CD14-positive monocyte (primary cell): ENCODE results near the gene STARD5. TPM values are rescaled to one million over a fixed set of nuclear protein-coding genes. Genes with fewer than 3 reads are reported as not detected.

ENCODE experiments used
- DNase-seq, 3 donors: peaks; one replicate each; pipeline ENCODE4 v3.0.0-alpha.2; 2011 to 2022
- H2AFZ ChIP-seq: 2 replicates; pipeline ENCODE4 v1.6.0; 2012; ENCODE audit warnings: mild to moderate bottlenecking, low read depth, low read length, inconsistent platforms; ENCODE audit not compliant: insufficient read depth, poor library complexity, severe bottlenecking
- H3K27ac ChIP-seq, 2 donors: 1 replicate in 1 of 2; 2 replicates in 1 of 2; pipeline ENCODE4 v1.5.1; 2012 to 2013; ENCODE audit warnings: low read length in 2 of 2, control low read depth in 1 of 2, inconsistent platforms in 1 of 2, low read depth in 1 of 2, mild to moderate bottlenecking in 1 of 2
- H3K27me3 ChIP-seq, 2 donors: one replicate each; pipeline versions ENCODE4 v1.6.0 to v1.6.1; 2011 to 2013; ENCODE audit warnings: low read length in 2 of 2; ENCODE audit not compliant: control insufficient read depth in 2 of 2, insufficient read depth in 2 of 2
- H3K36me3 ChIP-seq, 2 donors: replicated peaks in 1 of 2; 1 replicate in 1 of 2; 2 replicates in 1 of 2; pipeline versions ENCODE4 v1.5.1 to v1.6.1; 2012 to 2013; ENCODE audit warnings: low read length in 2 of 2, control low read depth in 1 of 2, inconsistent platforms in 1 of 2, mild to moderate bottlenecking in 1 of 2; ENCODE audit not compliant: insufficient read depth in 2 of 2, control insufficient read depth in 1 of 2
- H3K4me1 ChIP-seq, 2 donors: 1 replicate in 1 of 2; 2 replicates in 1 of 2; pipeline versions ENCODE4 v1.5.1 to v1.6.1; 2012 to 2013; ENCODE audit warnings: low read length in 2 of 2, control low read depth in 1 of 2, inconsistent platforms in 1 of 2, mild to moderate bottlenecking in 1 of 2, moderate library complexity in 1 of 2; ENCODE audit not compliant: insufficient read depth in 2 of 2, control insufficient read depth in 1 of 2
- H3K4me2 ChIP-seq: replicated peaks from 2 replicates; pipeline ENCODE3; 2012; ENCODE audit warnings: low read length, moderate library complexity, mild to moderate bottlenecking; ENCODE audit not compliant: poor library complexity, severe bottlenecking; ENCODE audit errors: extremely low read depth
- H3K4me3 ChIP-seq, 3 experiments: fragments of 200-600 bp in 1 of 3; sonication (generic) in 1 of 3; replicated peaks in 1 of 3; 1 replicate in 2 of 3; 2 replicates in 1 of 3; pipeline ENCODE4 v1.5.1; 2011 to 2013; ENCODE audit warnings: low read length in 3 of 3, mild to moderate bottlenecking in 3 of 3, control low read depth in 2 of 3, low read depth in 2 of 3, inconsistent platforms in 1 of 3, moderate library complexity in 1 of 3
- H3K79me2 ChIP-seq: 2 replicates; pipeline ENCODE4 v1.6.0; 2012; ENCODE audit warnings: mild to moderate bottlenecking, control low read depth, inconsistent platforms, low read length, moderate library complexity; ENCODE audit not compliant: insufficient read depth
- H3K9ac ChIP-seq: 2 replicates; pipeline ENCODE4 v1.6.0; 2017; ENCODE audit warnings: low read length, mild to moderate bottlenecking; ENCODE audit not compliant: insufficient read depth, poor library complexity, severe bottlenecking
- H3K9me3 ChIP-seq, 2 donors: replicated peaks in 1 of 2; 1 replicate in 1 of 2; 2 replicates in 1 of 2; pipeline versions ENCODE4 v1.5.1 to v1.6.1; 2012 to 2013; ENCODE audit warnings: low read length in 2 of 2, control low read depth in 1 of 2; ENCODE audit not compliant: control insufficient read depth in 1 of 2, insufficient read depth in 1 of 2
- H4K20me1 ChIP-seq: 2 replicates; pipeline ENCODE4 v1.6.0; 2012; ENCODE audit warnings: mild to moderate bottlenecking, low read length, control low read depth, moderate library complexity; ENCODE audit not compliant: insufficient read depth
- H3K27ac Mint-ChIP-seq, 7 donors: one replicate each; pipeline ENCODE4 v1.8.0; 2020; ENCODE audit warnings: mild to moderate bottlenecking in 7 of 7, mixed read lengths in 7 of 7, moderate library complexity in 6 of 7, inconsistent platforms in 2 of 7
- H3K27me3 Mint-ChIP-seq, 3 donors: one replicate each; pipeline ENCODE4 v1.8.0; 2021 to 2022; ENCODE audit warnings: low read depth in 3 of 3, mild to moderate bottlenecking in 3 of 3, mixed read lengths in 3 of 3, moderate library complexity in 3 of 3, inconsistent platforms in 1 of 3
- H3K36me3 Mint-ChIP-seq, 2 donors: one replicate each; pipeline ENCODE4 v1.8.0; 2020; ENCODE audit warnings: mixed read lengths in 2 of 2, inconsistent platforms in 1 of 2, mild to moderate bottlenecking in 1 of 2
- H3K4me1 Mint-ChIP-seq: one replicate; pipeline ENCODE4 v1.8.0; 2020; ENCODE audit warnings: mild to moderate bottlenecking, mixed read lengths
- H3K4me3 Mint-ChIP-seq, 2 donors: one replicate each; pipeline ENCODE4 v1.8.0; 2020; ENCODE audit warnings: mild to moderate bottlenecking in 2 of 2, mixed read lengths in 2 of 2, moderate library complexity in 1 of 2
- H3K9me3 Mint-ChIP-seq, 7 donors: one replicate each; pipeline ENCODE4 v1.8.0; 2020 to 2022; ENCODE audit warnings: mixed read lengths in 7 of 7, mild to moderate bottlenecking in 6 of 7, moderate library complexity in 6 of 7, inconsistent platforms in 2 of 7
- CTCF ChIP-seq: fragments of 200-600 bp; IDR thresholded peaks from one replicate; pipeline ENCODE4 v1.8.0; 2022; ENCODE audit warnings: antibody characterized with exemption, mild to moderate bottlenecking
- WGBS: methylation state at CpG from one replicate; pipeline ENCODE4 v1.1.5; 2013; ENCODE audit warnings: missing lambda C conversion rate; ENCODE audit not compliant: insufficient coverage; 5-methylcytosine and 5-hydroxymethylcytosine counted together
- intact Hi-C, 2 donors: fragments of 100-400 bp; cut with micrococcal nuclease; formaldehyde crosslinking; loops; one replicate each; pipeline versions ENCODE4 v1.15.0 to v1.15.1; 2023
- polyA plus RNA-seq, 3 donors: library from polyadenylated mRNA; depleted of rRNA in 1 of 3; unstranded in 2 of 3; stranded (reverse) in 1 of 3; fragments of 300-500 nt in 2 of 3; fragments of >200 nt in 1 of 3; fragmentation: Illumina TruSeq in 2 of 3; gene quantifications; 1 replicate in 2 of 3; 2 replicates in 1 of 3; pipeline ENCODE4 v1.2.3, GENCODE V29; 2012 to 2021

The STARD5 gene
- polyA plus RNA-seq, 3 donors, result 1.5 to 15.1 (median 2.5) TPM

GRCh38 chr15:81274931-81275707, 48.8 kb downstream of the STARD5 start:
- H3K4me3 ChIP-seq, result no peak overlapping the region
- no peaks in the 10 kb centered on the region for H3K4me1 ChIP-seq
- intact Hi-C loops, result loop anchor here (2.0 to 5.0 kb wide), 3 partner anchors 47 to 126 kb away; partner anchors contain the start of gene STARD5 (in 1 of the 2)
- no peak overlapping the region for H3K4me2 ChIP-seq
- peak; percentile 71 for TF ChIP-seq CTCF
- no peaks in the 10 kb centered on the region for H3K36me3 ChIP-seq
- 19% methylated on average over 7 of the region's 11 CpGs for WGBS
- Mint-ChIP-seq H3K36me3 (peaks cover 3% of the 10 kb centered on the region in 2 donors), H3K27ac (peak overlapping the region in 1 of 7 donors; percentile 17), H3K4me3 (no peak overlapping the region), H3K9me3 (peaks cover 7 to 13% (median 9%) of the 10 kb centered on the region in 7 donors), H3K27me3 (no peaks in the 10 kb centered on the region), H3K4me1 (peaks cover 6% of the 10 kb centered on the region)
- H3K27me3 ChIP-seq, result no peaks in the 10 kb centered on the region
- DNase-seq, result peak; percentile 76 to 82 (median 82)
- no peak overlapping the region for H3K27ac ChIP-seq
- no peaks in the 10 kb centered on the region for H4K20me1 ChIP-seq
- peaks cover 0 to 4% of the 10 kb centered on the region in 2 donors for H3K9me3 ChIP-seq
- H3K9ac ChIP-seq, result no peak overlapping the region
- no peaks in the 10 kb centered on the region for H3K79me2 ChIP-seq
- no peak overlapping the region for H2AFZ ChIP-seq

GRCh38 chr15:81274255-81274654, 49.7 kb downstream of the STARD5 start:
- no CpG with 5 or more reads among the region's 4 CpGs for WGBS
- peaks cover 7 to 13% (median 9%) of the 10 kb centered on the region in 7 donors for H3K9me3 Mint-ChIP-seq
- peaks cover 0 to 4% of the 10 kb centered on the region in 2 donors for H3K4me1 ChIP-seq
- H3K9ac ChIP-seq, result no peak overlapping the region
- H3K4me2 ChIP-seq, result no peak overlapping the region
- H3K36me3 ChIP-seq, result no peaks in the 10 kb centered on the region
- H3K27me3 ChIP-seq, result no peaks in the 10 kb centered on the region
- H4K20me1 ChIP-seq, result no peaks in the 10 kb centered on the region
- H3K4me1 Mint-ChIP-seq, result peaks cover 9% of the 10 kb centered on the region
- H3K27ac ChIP-seq, result no peak overlapping the region
- no peaks in the 10 kb centered on the region for H3K79me2 ChIP-seq
- H3K27me3 Mint-ChIP-seq, result no peaks in the 10 kb centered on the region
- peaks cover 3% of the 10 kb centered on the region in 2 donors for H3K36me3 Mint-ChIP-seq
- peaks cover 0 to 4% of the 10 kb centered on the region in 2 donors for H3K9me3 ChIP-seq
- no peak overlapping the region for H2AFZ ChIP-seq
- no peak for DNase-seq
- no peak overlapping the region for H3K4me3 Mint-ChIP-seq
- no peak overlapping the region for H3K4me3 ChIP-seq
- no peak overlapping the region for H3K27ac Mint-ChIP-seq
- intact Hi-C loops, result loop anchor here (2.0 to 5.0 kb wide), 2 partner anchors 63 to 127 kb away; no protein-coding TSS in a partner anchor
- no peak for TF ChIP-seq CTCF
